Bladder microvascular endothelial cell (primary cell): ENCODE data around the gene SLC4A3. TPM values are rescaled to one million over a fixed set of nuclear protein-coding genes. Genes with fewer than 3 reads are reported as not detected.

ENCODE experiments used
- total RNA-seq: library from RNA; depleted of rRNA; stranded (reverse); fragments of >200 nt; gene quantifications from 2 replicates; pipeline ENCODE4 v1.2.3, GENCODE V29; 2014

Gene SLC4A3
- total RNA-seq, result under 0.01 and 0.25 TPM in 2 replicates

GRCh38 chr2:219627103-219628100 lies at the start of gene SLC4A3:
Gene SLC4A3, plus strand, starts transcription at chr2:219627630. Its CDS starts 363 bp downstream, at chr2:219627993.

GRCh38 chr2:219597552-219598307 lies 29.7 kb upstream of the SLC4A3 start, which contains the start of gene STK11IP:
Gene STK11IP, plus strand, starts transcription at chr2:219597857. Its CDS starts 263 bp downstream, at chr2:219598120.

Other genes with a start within 250 kb of the SLC4A3 start
- 40.3 and 51.7 TPM in 2 replicates for gene DNPEP, start 239.7 kb upstream of the SLC4A3 start, total RNA-seq
- gene DES, start 209.3 kb upstream of the SLC4A3 start, total RNA-seq, result not detected in 2 replicates
- 0.44 and 0.65 TPM in 2 replicates for gene SPEG, start 192.8 kb upstream of the SLC4A3 start, total RNA-seq
- gene GMPPA, start 128.7 kb upstream of the SLC4A3 start, total RNA-seq, result 27.0 and 28.9 TPM in 2 replicates
- not detected in 2 replicates for gene ASIC4, start 113.1 kb upstream of the SLC4A3 start, total RNA-seq
- 1.3 and 2.9 TPM in 2 replicates for gene CHPF, start 83.8 kb upstream of the SLC4A3 start, total RNA-seq
- gene TMEM198, start 83.6 kb upstream of the SLC4A3 start, total RNA-seq, result not detected in 2 replicates
- 13.9 and 33.5 TPM in 2 replicates for gene OBSL1, start 56.1 kb upstream of the SLC4A3 start, total RNA-seq
- gene INHA, start 55.3 kb upstream of the SLC4A3 start, total RNA-seq, result not detected in 2 replicates
- gene STK11IP, start 29.8 kb upstream of the SLC4A3 start, total RNA-seq, result 7.8 and 10.7 TPM in 2 replicates